Progenitor cell of endocrine pancreas (in vitro differentiated cells): ENCODE measurements around the gene PPAN. TPM values are rescaled to one million over a fixed set of nuclear protein-coding genes. Genes with fewer than 3 reads are reported as not detected.

Experiments used
- DNase-seq: peaks from one replicate; pipeline ENCODE4 v3.0.0; 2021; ENCODE audit warnings: low spot score; ENCODE audit not compliant: unreplicated experiment
- H3K27ac Mint-ChIP-seq: 2 replicates; pipeline ENCODE4 v1.8.0; 2021; ENCODE audit warnings: mild to moderate bottlenecking, moderate library complexity, mixed read lengths
- H3K27me3 Mint-ChIP-seq: 2 replicates; pipeline ENCODE4 v1.8.0; 2021; ENCODE audit warnings: mixed read lengths
- H3K36me3 Mint-ChIP-seq: 2 replicates; pipeline ENCODE4 v1.8.0; 2022; ENCODE audit warnings: mixed read lengths; ENCODE audit not compliant: insufficient read depth
- H3K4me1 Mint-ChIP-seq: 2 replicates; pipeline ENCODE4 v1.8.0; 2021; ENCODE audit warnings: low read depth, mixed read lengths
- H3K4me3 Mint-ChIP-seq: 2 replicates; pipeline ENCODE4 v1.8.0; 2021; ENCODE audit warnings: low read depth, mild to moderate bottlenecking, moderate library complexity, mixed read lengths
- H3K9me3 Mint-ChIP-seq: 2 replicates; pipeline ENCODE4 v1.8.0; 2021; ENCODE audit warnings: low read depth, mixed read lengths
- total RNA-seq: library from RNA; stranded (reverse); gene quantifications from 2 replicates; pipeline ENCODE4 v1.2.1, GENCODE V29; 2021
- TF ChIP-seq, protein P1 (sequence below): fragments of 200-600 bp; sonication (generic); IDR thresholded peaks from one replicate; pipeline ENCODE4 v1.5.0; 2021; ENCODE audit warnings: antibody characterized with exemption, mild to moderate bottlenecking; ENCODE audit not compliant: unreplicated experiment

PPAN gene
- total RNA-seq, 1 donor from 2014 or later = 51.5 TPM

- Mint-ChIP-seq H3K36me3 (peaks cover 10% of the 10 kb centered on the region), H3K4me1 (no peaks in the 10 kb centered on the region), H3K27ac (no peak overlapping the region), H3K4me3 (no peak overlapping the region), H3K27me3 (no peaks in the 10 kb centered on the region), H3K9me3 (no peaks in the 10 kb centered on the region)
- TF ChIP-seq, protein P1, sequence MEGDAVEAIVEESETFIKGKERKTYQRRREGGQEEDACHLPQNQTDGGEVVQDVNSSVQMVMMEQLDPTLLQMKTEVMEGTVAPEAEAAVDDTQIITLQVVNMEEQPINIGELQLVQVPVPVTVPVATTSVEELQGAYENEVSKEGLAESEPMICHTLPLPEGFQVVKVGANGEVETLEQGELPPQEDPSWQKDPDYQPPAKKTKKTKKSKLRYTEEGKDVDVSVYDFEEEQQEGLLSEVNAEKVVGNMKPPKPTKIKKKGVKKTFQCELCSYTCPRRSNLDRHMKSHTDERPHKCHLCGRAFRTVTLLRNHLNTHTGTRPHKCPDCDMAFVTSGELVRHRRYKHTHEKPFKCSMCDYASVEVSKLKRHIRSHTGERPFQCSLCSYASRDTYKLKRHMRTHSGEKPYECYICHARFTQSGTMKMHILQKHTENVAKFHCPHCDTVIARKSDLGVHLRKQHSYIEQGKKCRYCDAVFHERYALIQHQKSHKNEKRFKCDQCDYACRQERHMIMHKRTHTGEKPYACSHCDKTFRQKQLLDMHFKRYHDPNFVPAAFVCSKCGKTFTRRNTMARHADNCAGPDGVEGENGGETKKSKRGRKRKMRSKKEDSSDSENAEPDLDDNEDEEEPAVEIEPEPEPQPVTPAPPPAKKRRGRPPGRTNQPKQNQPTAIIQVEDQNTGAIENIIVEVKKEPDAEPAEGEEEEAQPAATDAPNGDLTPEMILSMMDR = no peak
- DNase-seq = no peak
Observed at GRCh38 chr19:10137751-10138682, 31.9 kb downstream of the PPAN start.

- Mint-ChIP-seq H3K27ac (no peak overlapping the region), H3K36me3 (peaks cover 8% of the 10 kb centered on the region), H3K4me3 (no peak overlapping the region), H3K27me3 (no peaks in the 10 kb centered on the region), H3K9me3 (no peaks in the 10 kb centered on the region), H3K4me1 (no peaks in the 10 kb centered on the region)
- TF ChIP-seq, protein P1 = no peak
- no peak for DNase-seq
Observed at GRCh38 chr19:10138879-10139795, 33.0 kb downstream of the PPAN start.

DNA sequence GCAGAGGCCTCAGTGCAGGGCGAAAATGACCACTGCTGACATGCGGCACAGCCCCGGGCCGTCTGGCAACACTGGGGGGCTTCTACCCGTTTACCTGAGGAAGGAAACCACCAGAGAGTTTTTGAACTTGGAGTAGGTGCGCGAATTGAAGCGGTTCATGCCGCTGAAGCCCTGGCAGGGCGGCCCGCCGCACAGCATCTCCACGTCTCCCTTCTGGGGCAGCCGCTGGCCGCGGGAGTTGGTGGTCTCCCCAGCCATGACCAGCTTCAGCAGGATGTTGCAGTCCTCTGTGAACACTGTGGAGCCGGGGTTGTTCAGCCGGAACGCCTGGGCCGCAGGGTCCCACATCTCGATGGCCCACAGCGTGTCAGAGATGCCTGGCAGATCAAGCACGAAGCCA lies 33.8 kb downstream of the PPAN start:
- Mint-ChIP-seq H3K36me3 (peaks cover 8% of the 10 kb centered on the region), H3K4me3 (no peak overlapping the region), H3K4me1 (no peaks in the 10 kb centered on the region), H3K9me3 (no peaks in the 10 kb centered on the region), H3K27ac (no peak overlapping the region), H3K27me3 (no peaks in the 10 kb centered on the region)
- TF ChIP-seq, protein P1 = no peak
- DNase-seq = no peak

GRCh38 chr19:10141479-10141878 lies 35.3 kb downstream of the PPAN start:
- no peaks in the 10 kb centered on the region for H3K4me1 Mint-ChIP-seq
- H3K27me3 Mint-ChIP-seq = no peaks in the 10 kb centered on the region
- no peaks in the 10 kb centered on the region for H3K9me3 Mint-ChIP-seq
- peaks cover 14% of the 10 kb centered on the region for H3K36me3 Mint-ChIP-seq
- H3K27ac Mint-ChIP-seq = no peak overlapping the region
- TF ChIP-seq, protein P1 = no peak
- no peak overlapping the region for H3K4me3 Mint-ChIP-seq
- DNase-seq = no peak

- DNase-seq = no peak
- Mint-ChIP-seq H3K27me3 (no peaks in the 10 kb centered on the region), H3K9me3 (no peaks in the 10 kb centered on the region), H3K36me3 (peaks cover 13% of the 10 kb centered on the region), H3K27ac (no peak overlapping the region), H3K4me3 (no peak overlapping the region), H3K4me1 (no peaks in the 10 kb centered on the region)
- TF ChIP-seq, protein P1 = no peak
Observed at GRCh38 chr19:10141973-10142372, 35.8 kb downstream of the PPAN start.
